Ovary (tissue), 9 donors: ENCODE measurements around the gene ASB7. TPM values are rescaled to one million over a fixed set of nuclear protein-coding genes. Genes with fewer than 3 reads are reported as not detected.

Source experiments
- DNase-seq, 5 donors: peaks; one replicate each; pipeline ENCODE4 v3.0.0-alpha.2; 2019 to 2020
- H3K27ac ChIP-seq, 2 donors: fragments of 200-600 bp; one replicate each; pipeline versions ENCODE4 v1.5.1 to v1.8.0; 2019 to 2022
- H3K27me3 ChIP-seq: fragments of 200-600 bp; one replicate; pipeline ENCODE4 v1.8.0; 2022
- H3K36me3 ChIP-seq: fragments of 200-600 bp; sonication (generic); one replicate; pipeline ENCODE4 v1.5.1; 2019
- H3K4me1 ChIP-seq: one replicate; pipeline ENCODE4 v1.8.1; 2013; ENCODE audit warnings: mild to moderate bottlenecking, moderate library complexity; ENCODE audit not compliant: insufficient read depth
- H3K4me3 ChIP-seq: fragments of 200-600 bp; sonication (generic); one replicate; pipeline ENCODE4 v1.5.1; 2017
- H3K9me3 ChIP-seq, 2 donors: fragments of 200-600 bp in 1 of 2; sonication (generic) in 1 of 2; one replicate each; pipeline versions ENCODE4 v1.5.1 to v1.8.1; 2013 to 2019; ENCODE audit warnings: mild to moderate bottlenecking in 1 of 2, moderate library complexity in 1 of 2
- EP300 ChIP-seq: sonication (generic); formaldehyde crosslinking; IDR thresholded peaks from one replicate; pipeline ENCODE4 v1.6.1; 2017; ENCODE audit warnings: antibody characterized with exemption
- POLR2A ChIP-seq: fragments of 450-650 bp; IDR thresholded peaks from one replicate; pipeline ENCODE4 v1.6.1; 2017; ENCODE audit warnings: antibody characterized with exemption, mild to moderate bottlenecking, moderate library complexity
- WGBS, 3 donors: extraction: QIAGEN DNeasy Blood & Tissue Kit in 1 of 3; methylation state at CpG; one replicate each; pipeline versions ENCODE4 v1.1.5 to v1.1.7; 2013 to 2017; 5-methylcytosine and 5-hydroxymethylcytosine counted together
- intact Hi-C, 4 donors: fragments of 100-400 bp; cut with DNase I; formaldehyde crosslinking; loops; one replicate each; pipeline versions ENCODE4 v1.11.0 to v1.15.1; 2022 to 2023
- polyA plus RNA-seq, 2 donors: library from polyadenylated mRNA; stranded (reverse); fragments of 200-250 nt in 1 of 2; fragments of 350-450 nt in 1 of 2; fragmentation: Illumina TruSeq in 1 of 2; extraction: RNeasy Lipid Tissue Mini Kit (QIAGEN cat#74804) in 1 of 2; gene quantifications; one replicate each; pipeline ENCODE4 v1.2.3, GENCODE V29; 2013 to 2014
- total RNA-seq, 7 donors: library from RNA; depleted of rRNA in 2 of 7; stranded (reverse); fragments of >200 nt in 2 of 7; fragmentation: NEBNext Ultra II Directional in 3 of 7; extraction: Animal tissue kit (Norgen Biotek cat#: 25700) in 3 of 7; gene quantifications; one replicate each; pipeline versions ENCODE4 v1.1.0 to v1.2.4, GENCODE V29; 2016 to 2023
- TF ChIP-seq, protein P1 (sequence below), 3 donors: fragments of 450-650 bp in 2 of 3; fragments of 200-600 bp in 1 of 3; IDR thresholded peaks; one replicate each; pipeline versions ENCODE4 v1.5.1 to v1.8.0; 2016 to 2022; ENCODE audit warnings: antibody characterized with exemption in 3 of 3, mild to moderate bottlenecking in 1 of 3
- donor health status: DM: no; HTN: no; CAD: no; lungs with moderate emphysema.
- donor health status: DM: no; HTN: no; CAD: no.
- donor health status: Bipolar disorder and iron deficiency.
- donor health status: DM: yes; HTN: yes; CAD: no.
- donor health status: DM: no; HTN: no; CAD: no.
- donor health status: DM: yes; HTN: yes; CAD: no.

The ASB7 gene
- total and polyA plus RNA-seq, 9 donors: 5.1 to 13.1 (median 10.4) TPM

GRCh38 chr15:100613208-100613607, 10.8 kb downstream of the ASB7 start:
- Histone ChIP-seq H3K4me1 (peaks cover 3% of the 10 kb centered on the region), H3K27me3 (no peaks in the 10 kb centered on the region), H3K9me3 (no peaks in the 10 kb centered on the region), H3K36me3 (no peaks in the 10 kb centered on the region), H3K4me3 (no peak overlapping the region), H3K27ac (no peak overlapping the region)
- DNase-seq: no peak
- intact Hi-C loops: no loop called here
- TF ChIP-seq, protein P1, sequence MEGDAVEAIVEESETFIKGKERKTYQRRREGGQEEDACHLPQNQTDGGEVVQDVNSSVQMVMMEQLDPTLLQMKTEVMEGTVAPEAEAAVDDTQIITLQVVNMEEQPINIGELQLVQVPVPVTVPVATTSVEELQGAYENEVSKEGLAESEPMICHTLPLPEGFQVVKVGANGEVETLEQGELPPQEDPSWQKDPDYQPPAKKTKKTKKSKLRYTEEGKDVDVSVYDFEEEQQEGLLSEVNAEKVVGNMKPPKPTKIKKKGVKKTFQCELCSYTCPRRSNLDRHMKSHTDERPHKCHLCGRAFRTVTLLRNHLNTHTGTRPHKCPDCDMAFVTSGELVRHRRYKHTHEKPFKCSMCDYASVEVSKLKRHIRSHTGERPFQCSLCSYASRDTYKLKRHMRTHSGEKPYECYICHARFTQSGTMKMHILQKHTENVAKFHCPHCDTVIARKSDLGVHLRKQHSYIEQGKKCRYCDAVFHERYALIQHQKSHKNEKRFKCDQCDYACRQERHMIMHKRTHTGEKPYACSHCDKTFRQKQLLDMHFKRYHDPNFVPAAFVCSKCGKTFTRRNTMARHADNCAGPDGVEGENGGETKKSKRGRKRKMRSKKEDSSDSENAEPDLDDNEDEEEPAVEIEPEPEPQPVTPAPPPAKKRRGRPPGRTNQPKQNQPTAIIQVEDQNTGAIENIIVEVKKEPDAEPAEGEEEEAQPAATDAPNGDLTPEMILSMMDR (IDR thresholded peaks at IDR 0.05): no peak
- no peak for TF ChIP-seq POLR2A
- TF ChIP-seq EP300: no peak
- WGBS, 3 donors: 92 to 97% (median 95%) methylated on average over 1 of the region's 1 CpG

DNA sequence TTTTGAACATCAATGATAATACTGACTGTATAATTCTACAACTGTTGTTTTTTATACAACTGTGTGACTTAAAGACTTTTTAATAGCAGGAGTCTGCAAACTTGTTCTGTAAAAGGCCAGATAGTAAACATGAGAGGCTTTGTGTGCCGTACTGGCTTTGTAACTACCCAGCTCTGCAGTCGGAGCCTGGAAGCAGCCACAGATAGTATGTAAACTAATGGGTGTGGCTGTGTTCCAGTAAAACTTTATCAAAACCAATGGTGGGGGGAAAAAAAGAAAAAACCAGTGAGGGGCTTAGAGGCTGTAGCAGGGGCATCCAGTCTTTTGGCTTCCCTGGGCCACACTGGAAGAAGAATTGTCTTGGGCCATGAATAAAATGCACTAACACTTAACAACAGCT, 11.9 kb downstream of the ASB7 start:
- DNase-seq: no peak
- H3K4me3 ChIP-seq: no peak overlapping the region
- intact Hi-C loops: no loop called here
- TF ChIP-seq POLR2A (no peak), EP300 (no peak)
- TF ChIP-seq, protein P1 (IDR thresholded peaks at IDR 0.05): no peak
- 31 to 53% (median 40%) methylated on average over 2 of the region's 2 CpGs for WGBS, 3 donors
- H3K36me3 ChIP-seq: no peaks in the 10 kb centered on the region
- no peaks in the 10 kb centered on the region for H3K27me3 ChIP-seq
- no peak overlapping the region for H3K27ac ChIP-seq
- no peaks in the 10 kb centered on the region for H3K9me3 ChIP-seq
- peaks cover 3% of the 10 kb centered on the region for H3K4me1 ChIP-seq

GRCh38 chr15:100614918-100615317, 12.5 kb downstream of the ASB7 start:
- TF ChIP-seq EP300 (no peak), POLR2A (no peak)
- TF ChIP-seq, protein P1 (IDR thresholded peaks at IDR 0.05): no peak
- Histone ChIP-seq H3K4me3 (no peak overlapping the region), H3K4me1 (peaks cover 3% of the 10 kb centered on the region), H3K27ac (no peak overlapping the region), H3K36me3 (no peaks in the 10 kb centered on the region), H3K27me3 (no peaks in the 10 kb centered on the region), H3K9me3 (no peaks in the 10 kb centered on the region)
- 96 to 97% (median 96%) methylated on average over 4 of the region's 4 CpGs for WGBS, 3 donors
- no peak for DNase-seq
- intact Hi-C loops: no loop called here

- peaks cover 3% of the 10 kb centered on the region for H3K4me1 ChIP-seq
- no peak overlapping the region for H3K27ac ChIP-seq
- H3K27me3 ChIP-seq: no peaks in the 10 kb centered on the region
- intact Hi-C loops: no loop called here
- 6 to 23% (median 10%) methylated on average over 5 of the region's 5 CpGs for WGBS, 3 donors
- H3K36me3 ChIP-seq: no peaks in the 10 kb centered on the region
- no peak overlapping the region for H3K4me3 ChIP-seq
- no peak for DNase-seq
- no peaks in the 10 kb centered on the region for H3K9me3 ChIP-seq
- TF ChIP-seq, protein P1 (IDR thresholded peaks at IDR 0.05): no peak
- TF ChIP-seq POLR2A (no peak), EP300 (no peak)
Measured at GRCh38 chr15:100615801-100616200, 13.4 kb downstream of the ASB7 start.

DNA sequence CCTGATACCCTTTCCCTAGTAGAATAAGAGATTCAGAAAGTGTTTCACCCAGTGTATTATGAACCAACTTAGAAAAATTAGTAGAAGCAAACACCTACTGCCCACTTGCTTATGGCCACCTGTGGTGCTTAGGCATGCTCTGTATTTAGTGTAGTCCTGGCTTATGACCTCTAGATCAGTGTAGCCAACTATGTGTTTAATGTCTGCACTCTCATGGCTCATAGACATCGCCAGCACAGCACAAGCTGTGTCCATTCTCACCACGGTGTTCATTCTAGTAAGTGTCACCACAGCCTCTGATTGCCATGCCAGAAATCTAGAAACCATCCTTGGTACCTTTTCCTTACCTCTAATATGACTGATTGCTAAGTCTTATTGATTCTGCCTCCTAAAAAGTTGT, 14.3 kb downstream of the ASB7 start:
- no peak overlapping the region for H3K4me3 ChIP-seq
- no peaks in the 10 kb centered on the region for H3K9me3 ChIP-seq
- no peak overlapping the region for H3K27ac ChIP-seq
- H3K27me3 ChIP-seq: no peaks in the 10 kb centered on the region
- H3K4me1 ChIP-seq: peaks cover 3% of the 10 kb centered on the region
- H3K36me3 ChIP-seq: no peaks in the 10 kb centered on the region
- TF ChIP-seq EP300 (no peak), POLR2A (no peak)
- TF ChIP-seq, protein P1 (IDR thresholded peaks at IDR 0.05): no peak
- intact Hi-C loops: no loop called here
- WGBS, 3 donors: 77 to 89% (median 83%) methylated on average over 2 of the region's 2 CpGs
- DNase-seq: no peak
